HepG2 (cell line): ENCODE data around the gene KRTCAP2. TPM values are rescaled to one million over a fixed set of nuclear protein-coding genes. Genes with fewer than 3 reads are reported as not detected.

Experiments used
- ATAC-seq: fragments of 200-7000 bp; cut with Tn5 transposase; 3 replicates; pipeline ENCODE4 v1.9.1; 2020; ENCODE audit warnings: mild to moderate bottlenecking, moderate library complexity
- BruUV-seq: library from RNA; stranded (reverse); fragments of 400-500 nt; replicated peaks from 2 replicates; lab custom pipeline; 2021; lab: Mats Ljungman, UMichigan
- CTCF ChIA-PET: fragments of 300-600 bp; formaldehyde crosslinking; extraction: SDS; loops from one replicate; lab custom pipeline; 2021; ENCODE audit warnings: low total read pairs, inconsistent platforms, low intra/inter-chr PET ratio; lab: Yijun Ruan, JAX
- POLR2A ChIA-PET: fragments of 350-600 bp; sonication (Branson Sonifier 250); formaldehyde crosslinking; loops from one replicate; lab custom pipeline; 2020; ENCODE audit warnings: antibody characterized with exemption, inconsistent platforms; lab: Yijun Ruan, JAX
- DNase-seq: peaks from one replicate; pipeline ENCODE4 v3.0.0-alpha.2; 2015; ENCODE audit warnings: low spot score
- FAIRE-seq: peaks from 3 replicates; lab custom pipeline; 2011; peaks lifted over from hg19 to GRCh38; lab: Jason Lieb, UNC
- H2AFZ ChIP-seq: one replicate; pipeline ENCODE4 v1.6.1; 2011; ENCODE audit warnings: low read length, inconsistent platforms
- H3K27ac ChIP-seq: fragments of 300-600 bp; 3 replicates; pipeline ENCODE4 v1.8.0; 2011; ENCODE audit warnings: mixed run types, mild to moderate bottlenecking, mixed read lengths, low read length, inconsistent platforms; ENCODE audit not compliant: insufficient read depth; ENCODE audit errors: extremely low read length
- H3K27me3 ChIP-seq, 2 experiments: fragments of 200-600 bp in 1 of 2; 2 replicates in 1 of 2; 3 replicates in 1 of 2; pipeline versions ENCODE4 v1.6.0 to v1.8.0; 2011; ENCODE audit warnings: low read length in 2 of 2, mild to moderate bottlenecking in 2 of 2, moderate library complexity in 2 of 2, inconsistent platforms in 1 of 2; ENCODE audit not compliant: insufficient read depth in 2 of 2, control insufficient read depth in 1 of 2
- H3K36me3 ChIP-seq, 2 experiments: fragments of 200-600 bp in 1 of 2; replicated peaks in 1 of 2; 2 replicates in 1 of 2; 3 replicates in 1 of 2; pipeline versions ENCODE4 v1.5.1 to v1.8.0; 2011; ENCODE audit warnings: low read length in 2 of 2, inconsistent platforms in 1 of 2; ENCODE audit not compliant: insufficient read depth in 2 of 2, control insufficient read depth in 1 of 2
- H3K4me1 ChIP-seq: 2 replicates; pipeline ENCODE4 v1.5.1; 2012; ENCODE audit warnings: low read length, inconsistent platforms; ENCODE audit not compliant: insufficient read depth
- H3K4me2 ChIP-seq: 2 replicates; pipeline ENCODE4 v1.6.0; 2011; ENCODE audit warnings: low read depth, low read length, inconsistent platforms
- H3K4me3 ChIP-seq, 3 experiments: fragments of 200-600 bp in 1 of 3; sonication (generic), shearing (Covaris generic) in 1 of 3; replicated peaks in 1 of 3; 2 replicates each; pipeline ENCODE4 v1.5.1; 2011 to 2016; ENCODE audit warnings: low read length in 3 of 3, inconsistent platforms in 2 of 3, low read depth in 2 of 3, mild to moderate bottlenecking in 2 of 3, control low read depth in 1 of 3, mixed read lengths in 1 of 3; ENCODE audit not compliant: insufficient read depth in 1 of 3
- H3K79me2 ChIP-seq: one replicate; pipeline ENCODE4 v1.6.1; 2011; ENCODE audit warnings: low read length, inconsistent platforms; ENCODE audit not compliant: insufficient read depth
- H3K9ac ChIP-seq: 2 replicates; pipeline ENCODE4 v1.6.0; 2011; ENCODE audit warnings: mild to moderate bottlenecking, low read depth, low read length, inconsistent platforms; ENCODE audit not compliant: insufficient read depth
- H3K9me3 ChIP-seq: 2 replicates; pipeline ENCODE4 v1.5.1; 2012; ENCODE audit warnings: mild to moderate bottlenecking, low read length
- H4K20me1 ChIP-seq: 2 replicates; pipeline ENCODE4 v1.6.0; 2011; ENCODE audit warnings: inconsistent platforms, mild to moderate bottlenecking, low read length, moderate library complexity; ENCODE audit not compliant: insufficient read depth
- AGO2 ChIP-seq: fragments of 200-400 bp; formaldehyde crosslinking; optimal IDR thresholded peaks from 2 replicates; pipeline ENCODE3; 2017; ENCODE audit warnings: mild to moderate bottlenecking, low read depth, low read length, moderate library complexity
- AKAP8 ChIP-seq: sonication (generic); formaldehyde crosslinking; IDR thresholded peaks from 2 replicates; pipeline ENCODE4 v1.5.1; 2020; ENCODE audit warnings: mild to moderate bottlenecking, missing genetic modification reagents
- ARNT ChIP-seq: fragments of 450-650 bp; IDR thresholded peaks from 2 replicates; pipeline ENCODE4 v1.6.1; 2017
- KDM2A ChIP-seq: sonication (generic); formaldehyde crosslinking; IDR thresholded peaks from 2 replicates; pipeline ENCODE4 v1.4.0; 2020; ENCODE audit warnings: low read depth, missing genetic modification reagents, borderline replicate concordance
- KDM5B ChIP-seq: sonication (generic); formaldehyde crosslinking; IDR thresholded peaks from 2 replicates; pipeline ENCODE4 v1.4.0; 2020; ENCODE audit warnings: missing genetic modification reagents, mild to moderate bottlenecking, borderline replicate concordance
- KLF9 ChIP-seq: IDR thresholded peaks from 2 replicates; pipeline ENCODE4 v1.6.1; 2016; ENCODE audit warnings: low read depth
- MTA1 ChIP-seq: sonication (generic); formaldehyde crosslinking; IDR thresholded peaks from 2 replicates; pipeline ENCODE4 v1.4.0; 2020; ENCODE audit warnings: missing genetic modification reagents, mild to moderate bottlenecking, borderline replicate concordance
- SP2 ChIP-seq: sonication (generic); formaldehyde crosslinking; IDR thresholded peaks from 2 replicates; pipeline ENCODE4 v1.5.1; 2020; ENCODE audit warnings: mild to moderate bottlenecking, missing genetic modification reagents
- TBP ChIP-seq: sonication (generic); formaldehyde crosslinking; IDR thresholded peaks from 2 replicates; pipeline ENCODE4 v1.5.0; 2020; ENCODE audit warnings: missing genetic modification reagents
- ZFP1 ChIP-seq: IDR thresholded peaks from 2 replicates; pipeline ENCODE4 v1.6.1; 2016
- ZKSCAN1 ChIP-seq: fragments of 150-350 bp; IDR thresholded peaks from 2 replicates; pipeline ENCODE4 v1.6.1; 2014; ENCODE audit warnings: low read length
- ZNF251 ChIP-seq: sonication (generic); formaldehyde crosslinking; IDR thresholded peaks from 2 replicates; pipeline ENCODE4 v1.9.0; 2021; ENCODE audit warnings: mild to moderate bottlenecking, missing genetic modification reagents
- ZNF569 ChIP-seq: sonication (generic); formaldehyde crosslinking; IDR thresholded peaks from 2 replicates; pipeline ENCODE4 v1.5.0; 2020; ENCODE audit warnings: mild to moderate bottlenecking, missing genetic modification reagents, moderate library complexity, borderline replicate concordance
- ZNF598 ChIP-seq: sonication (generic); formaldehyde crosslinking; IDR thresholded peaks from 2 replicates; pipeline ENCODE4 v1.5.1; 2020; ENCODE audit warnings: mild to moderate bottlenecking, missing genetic modification reagents, borderline replicate concordance
- WGBS: methylation state at CpG from one replicate; pipeline ENCODE4 v1.1.6; 2017; ENCODE audit warnings: low lambda C conversion rate; 5-methylcytosine and 5-hydroxymethylcytosine counted together
- in situ Hi-C: cut with HindIII; loops from 2 replicates; pipeline ENCODE4 v1.10.0; 2017; ENCODE audit warnings: low pct_unique_long_range_greater_than_20kb; ENCODE audit not compliant: extremely low pct_ligation_motif_present
- intact Hi-C: fragments of 100-400 bp; cut with micrococcal nuclease; formaldehyde crosslinking; loops from one replicate; pipeline ENCODE4 v1.10.0; 2022; ENCODE audit not compliant: unreplicated experiment
- polyA plus RNA-seq, 8 experiments: library from polyadenylated mRNA; depleted of rRNA in 3 of 8; stranded (reverse) in 7 of 8; unstranded in 1 of 8; fragments of >200 nt; fragmentation: Illumina TruSeq in 4 of 8; extraction: Trizol in 4 of 8; gene quantifications; 2 replicates each; pipeline versions ENCODE4 v1.2.1 to v1.2.3, GENCODE V29; 2011 to 2016; ENCODE audit warnings: low read depth in 4 of 8, missing spikeins in 1 of 8, mixed read lengths in 1 of 8; ENCODE audit not compliant: insufficient read depth in 1 of 8
- total RNA-seq, 5 experiments: library from RNA; depleted of rRNA; stranded (reverse); fragments of >200 nt; fragmentation: Illumina TruSeq; extraction: Trizol; gene quantifications; 2 replicates each; pipeline ENCODE4 v1.2.3, GENCODE V29; 2016; ENCODE audit warnings: low read depth in 1 of 5
- TF ChIP-seq, protein P1 (sequence below): sonication (generic); formaldehyde crosslinking; IDR thresholded peaks from 2 replicates; pipeline ENCODE4 v1.4.0; 2020; ENCODE audit warnings: low read depth, mild to moderate bottlenecking, missing genetic modification reagents
- TF ChIP-seq, protein P2 (sequence below): sonication (generic); formaldehyde crosslinking; IDR thresholded peaks from 2 replicates; pipeline ENCODE4 v1.4.0; 2020; ENCODE audit warnings: low read depth, mild to moderate bottlenecking, missing genetic modification reagents
- TF ChIP-seq, protein P3 (sequence below): sonication (generic); formaldehyde crosslinking; IDR thresholded peaks from 2 replicates; pipeline ENCODE4 v1.8.0; 2022; ENCODE audit warnings: missing genetic modification reagents, mild to moderate bottlenecking, inconsistent platforms, borderline replicate concordance

The KRTCAP2 gene
- total and polyA plus RNA-seq, 2 of the 13 experiments (the other 11 are each of a cell fraction or from before 2014, with no cell fraction given): 77.3 to 79.4 TPM

DNA sequence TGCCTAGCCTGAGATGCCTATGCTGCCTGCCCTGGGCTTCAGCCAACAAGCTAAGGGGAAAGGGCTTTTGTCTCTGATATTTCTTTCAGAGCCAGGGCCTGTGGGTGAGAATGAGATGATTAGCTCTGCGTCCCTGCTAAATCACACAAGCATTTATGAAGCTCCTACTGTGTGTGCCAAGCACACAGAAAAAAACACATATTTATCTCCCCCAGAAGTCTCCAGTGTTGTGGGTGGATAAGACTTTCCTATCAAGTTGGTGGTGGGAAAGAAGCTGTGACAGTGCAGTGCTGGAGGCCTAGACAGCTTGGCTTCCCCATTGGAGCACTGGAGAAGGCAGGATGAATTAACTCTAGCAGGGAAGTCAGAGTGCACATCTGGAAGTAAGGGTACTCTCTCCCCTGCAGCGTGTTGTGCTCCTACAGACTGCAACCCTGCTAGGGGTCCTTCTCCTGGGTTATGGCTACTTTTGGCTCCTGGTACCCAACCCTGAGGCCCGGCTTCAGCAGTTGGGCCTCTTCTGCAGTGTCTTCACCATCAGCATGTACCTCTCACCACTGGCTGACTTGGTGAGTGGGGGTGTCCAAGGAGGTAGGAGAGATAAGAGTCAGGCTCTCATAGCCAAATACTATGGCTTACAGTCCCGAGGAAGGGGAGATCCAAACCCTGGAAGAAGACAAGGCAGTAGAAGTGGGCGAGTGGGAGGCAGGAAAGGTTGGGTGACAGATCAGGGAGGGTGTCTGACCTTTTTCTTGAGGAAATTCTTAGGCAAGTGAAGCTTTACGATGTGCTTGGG lies 35.8 kb downstream of the KRTCAP2 start (continued):
- TF ChIP-seq ARNT: no peak
- no peak for TF ChIP-seq KLF9
- TF ChIP-seq, protein P1, sequence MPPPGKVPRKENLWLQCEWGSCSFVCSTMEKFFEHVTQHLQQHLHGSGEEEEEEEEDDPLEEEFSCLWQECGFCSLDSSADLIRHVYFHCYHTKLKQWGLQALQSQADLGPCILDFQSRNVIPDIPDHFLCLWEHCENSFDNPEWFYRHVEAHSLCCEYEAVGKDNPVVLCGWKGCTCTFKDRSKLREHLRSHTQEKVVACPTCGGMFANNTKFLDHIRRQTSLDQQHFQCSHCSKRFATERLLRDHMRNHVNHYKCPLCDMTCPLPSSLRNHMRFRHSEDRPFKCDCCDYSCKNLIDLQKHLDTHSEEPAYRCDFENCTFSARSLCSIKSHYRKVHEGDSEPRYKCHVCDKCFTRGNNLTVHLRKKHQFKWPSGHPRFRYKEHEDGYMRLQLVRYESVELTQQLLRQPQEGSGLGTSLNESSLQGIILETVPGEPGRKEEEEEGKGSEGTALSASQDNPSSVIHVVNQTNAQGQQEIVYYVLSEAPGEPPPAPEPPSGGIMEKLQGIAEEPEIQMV (CRISPR knock-in tag): no peak
- TF ChIP-seq ZKSCAN1: no peak
- TF ChIP-seq TBP: no peak
- TF ChIP-seq AKAP8 (CRISPR knock-in tag): peak; percentile 8; the same call in 1 of the 2 replicates

DNA sequence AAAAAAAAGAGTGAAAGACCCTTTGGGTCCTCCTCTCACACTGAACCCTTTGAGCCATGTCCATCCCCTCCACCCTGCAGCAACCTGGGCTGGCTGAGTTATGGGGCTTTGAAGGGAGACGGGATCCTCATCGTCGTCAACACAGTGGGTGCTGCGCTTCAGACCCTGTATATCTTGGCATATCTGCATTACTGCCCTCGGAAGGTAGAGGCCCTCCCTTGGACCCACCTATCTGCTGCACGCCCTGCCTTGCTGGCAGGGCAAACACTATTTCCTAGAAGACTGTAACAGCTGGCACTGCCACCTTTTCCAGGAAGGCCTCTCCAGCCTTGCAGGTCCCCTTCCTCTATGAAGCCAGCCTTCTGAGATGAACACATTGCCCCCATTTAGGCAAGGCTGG lies 36.4 kb downstream of the KRTCAP2 start:
- peak overlapping the region; percentile 53; the same call in 1 of the 2 replicates for H3K9ac ChIP-seq
- no peak overlapping the region for H2AFZ ChIP-seq
- BruUV-seq: no TSS peak

More for the DNA sequence above, 36.4 kb downstream of the KRTCAP2 start:
- CTCF ChIA-PET: interaction anchor here (3.2 kb wide), 1 partner anchor 44 kb away, joined by 18 read pairs; no protein-coding TSS in a partner anchor
- H3K4me1 ChIP-seq: peaks cover 77% of the 10 kb centered on the region
- in situ Hi-C loops: no loop called here
- no peak for DNase-seq
- TF ChIP-seq AGO2 (peak; percentile 13), MTA1 (CRISPR knock-in tag) (0 out of 2 replicates have a peak, but pooled peaks have one; percentile 10), ZNF251 (CRISPR knock-in tag) (no peak), SP2 (CRISPR knock-in tag) (no peak), KDM5B (no peak), KDM2A (CRISPR knock-in tag) (peak; percentile 4; the same call in 1 of the 2 replicates), ZNF598 (CRISPR knock-in tag) (no peak), ZNF569 (CRISPR knock-in tag) (no peak), ZFP1 (CRISPR knock-in tag) (no peak)
- TF ChIP-seq, protein P2, sequence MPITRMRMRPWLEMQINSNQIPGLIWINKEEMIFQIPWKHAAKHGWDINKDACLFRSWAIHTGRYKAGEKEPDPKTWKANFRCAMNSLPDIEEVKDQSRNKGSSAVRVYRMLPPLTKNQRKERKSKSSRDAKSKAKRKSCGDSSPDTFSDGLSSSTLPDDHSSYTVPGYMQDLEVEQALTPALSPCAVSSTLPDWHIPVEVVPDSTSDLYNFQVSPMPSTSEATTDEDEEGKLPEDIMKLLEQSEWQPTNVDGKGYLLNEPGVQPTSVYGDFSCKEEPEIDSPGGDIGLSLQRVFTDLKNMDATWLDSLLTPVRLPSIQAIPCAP: no peak
- TF ChIP-seq, protein P3, sequence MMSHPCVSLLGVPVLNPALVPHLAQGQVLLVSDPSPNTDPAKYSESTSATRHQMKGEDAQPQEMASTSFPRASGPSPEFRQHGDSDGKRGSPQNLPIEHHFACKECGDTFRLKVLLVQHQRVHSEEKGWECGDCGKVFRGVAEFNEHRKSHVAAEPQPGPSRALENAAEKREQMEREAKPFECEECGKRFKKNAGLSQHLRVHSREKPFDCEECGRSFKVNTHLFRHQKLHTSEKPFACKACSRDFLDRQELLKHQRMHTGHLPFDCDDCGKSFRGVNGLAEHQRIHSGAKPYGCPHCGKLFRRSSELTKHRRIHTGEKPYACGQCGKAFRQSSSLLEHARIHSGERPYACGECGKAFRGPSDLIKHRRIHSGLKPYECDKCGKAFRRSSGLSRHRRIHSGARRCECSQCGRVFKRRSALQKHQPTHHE (CRISPR knock-in tag): 0 out of 2 replicates have a peak, but pooled peaks have one; percentile 7
- TF ChIP-seq, all 625 proteins: peak for 4
- POLR2A ChIA-PET: interaction anchor here (1.2 to 7.4 kb wide), 6 partner anchors 8 to 114 kb away, joined by 3 to 144 read pairs (median 14); partner anchors contain the start of genes EFNA1 and KRTCAP2
- Histone ChIP-seq H4K20me1 (peaks cover 34% of the 10 kb centered on the region), H3K9me3 (no peaks in the 10 kb centered on the region), H3K36me3 (peaks cover 13 to 33% of the 10 kb centered on the region in 2 experiments), H3K27ac (peak overlapping the region; percentile 51), H3K27me3 (no peaks in the 10 kb centered on the region; a peak in 1 of 5 replicates), H3K4me2 (peak overlapping the region; percentile 89), H3K4me3 (peak overlapping the region; percentile 21 to 66 (median 38); a peak in 5 of 6 replicates), H3K79me2 (peaks cover 42% of the 10 kb centered on the region)
- no peak for FAIRE-seq
- ATAC-seq: no peak
- intact Hi-C loops: no loop called here
- 72% methylated on average over 6 of the region's 6 CpGs for WGBS
